A549 (cell line): ENCODE data around the gene PLGLB2. TPM values are rescaled to one million over a fixed set of nuclear protein-coding genes. Genes with fewer than 3 reads are reported as not detected.
"Not testable (repeated sequence)": the region's sequence is repeated elsewhere in the genome, so short reads cannot be mapped to it uniquely, and the experiment has no call there.

ENCODE experiments used
- ATAC-seq, 2 experiments: fragments of 200-7000 bp in 1 of 2; fragments of >200 bp in 1 of 2; cut with Nextera tagmentation in 1 of 2; cut with Tn5 transposase in 1 of 2; 3 replicates each; pipeline versions ENCODE4 v1.8.0 to v1.9.1; 2018 to 2020; ENCODE audit warnings: mild to moderate bottlenecking in 1 of 2, moderate library complexity in 1 of 2
- CTCF ChIA-PET: fragments of 300-600 bp; sonication (Branson Sonifier 250); formaldehyde crosslinking; extraction: SDS; loops from one replicate; lab custom pipeline; 2021; ENCODE audit warnings: antibody characterized with exemption, inconsistent platforms; lab: Yijun Ruan, JAX
- POLR2A ChIA-PET: fragments of 350-600 bp; formaldehyde crosslinking; extraction: SDS; loops from one replicate; lab custom pipeline; 2021; ENCODE audit warnings: antibody characterized with exemption, inconsistent platforms; lab: Yijun Ruan, JAX
- DNase-seq, 2 experiments: peaks; one replicate each; pipeline versions ENCODE4 v3.0.0 to v3.0.0-alpha.2; 2011 to 2016; ENCODE audit warnings: low read depth in 1 of 2, low spot score in 1 of 2
- FAIRE-seq: peaks from 2 replicates; lab custom pipeline; 2011; peaks lifted over from hg19 to GRCh38; lab: Jason Lieb, UNC
- H3K27ac ChIP-seq, 2 experiments: fragments of >200 bp; sonication (Bioruptor Twin); formaldehyde crosslinking; 3 replicates each; pipeline ENCODE4 v1.5.1; 2016 to 2017
- H3K4me1 ChIP-seq: fragments of >200 bp; sonication (Bioruptor Twin); formaldehyde crosslinking; 3 replicates; pipeline ENCODE4 v1.6.1; 2016
- H3K4me2 ChIP-seq: fragments of >200 bp; sonication (Bioruptor Twin); formaldehyde crosslinking; 3 replicates; pipeline ENCODE4 v1.6.1; 2016
- H3K4me3 ChIP-seq: fragments of >200 bp; sonication (Bioruptor Twin); formaldehyde crosslinking; 3 replicates; pipeline ENCODE4 v1.5.1; 2016
- H3K9me3 ChIP-seq: fragments of >200 bp; sonication (Bioruptor Twin); formaldehyde crosslinking; 3 replicates; pipeline ENCODE4 v1.6.1; 2016
- whole genome bisulfite sequencing: methylation state at CpG from one replicate; pipeline ENCODE4 v1.1.6; 2017; ENCODE audit errors: missing lambda C conversion rate; 5-methylcytosine and 5-hydroxymethylcytosine counted together
- polyA plus RNA-seq, 4 experiments: library from polyadenylated mRNA; depleted of rRNA in 3 of 4; stranded (reverse); fragments of >200 nt; fragmentation: RNase III in 1 of 4; extraction: RNeasy Plus Mini Kit Qiagen cat#74134 plus additional on column Dnase treatment in 1 of 4; gene quantifications; 2 replicates in 3 of 4; 3 replicates in 1 of 4; pipeline ENCODE4 v1.2.3, GENCODE V29; 2011 to 2017

Gene PLGLB2
- polyA plus RNA-seq, 2 of the 4 experiments (the other 2 are of a cell fraction) = 0.59 to 1.8 TPM

DNA sequence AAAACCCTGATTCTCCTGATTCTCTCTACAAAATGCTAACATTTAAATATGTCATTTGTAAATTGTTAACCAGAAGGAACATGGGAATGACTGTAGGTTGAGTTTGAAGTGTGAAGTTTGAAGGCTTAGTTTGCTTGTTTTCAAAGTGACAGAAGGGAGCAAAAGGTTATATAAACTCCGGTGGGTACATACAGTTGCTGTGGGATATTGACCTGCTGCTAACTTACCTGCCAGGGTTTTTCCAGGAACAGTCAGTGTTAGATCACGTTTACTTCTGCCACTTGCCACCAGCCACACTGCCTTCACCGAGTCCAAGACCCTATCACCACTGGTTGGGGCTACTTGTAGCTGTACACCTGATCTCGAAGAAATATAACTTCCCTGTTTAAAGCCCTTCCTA, 6.9 kb downstream of the PLGLB2 start:
- H3K9me3 ChIP-seq, CTCF ChIA-PET, H3K27ac ChIP-seq, H3K4me2 ChIP-seq, ATAC-seq, DNase-seq, FAIRE-seq, H3K4me3 ChIP-seq, H3K4me1 ChIP-seq, POLR2A ChIA-PET: not testable (repeated sequence)
- 56% methylated on average over 3 of the region's 4 CpGs for WGBS

Other genes starting within 250 kb of the PLGLB2 start
- gene RGPD2, start 77.7 kb downstream of the PLGLB2 start, polyA plus RNA-seq (2011; rRNA removed) = 0.05 and 0.49 TPM in 2 replicates
- 0.56 to 0.79 TPM (median 0.57 TPM) in 3 replicates for gene RGPD2, start 77.7 kb downstream of the PLGLB2 start, polyA plus RNA-seq (2017; fragmentation: RNase III; extraction: RNeasy Plus Mini Kit Qiagen cat#74134 plus additional on column Dnase treatment)